ENCODE data around the gene XAB2. TPM values are rescaled to one million over a fixed set of nuclear protein-coding genes. Genes with fewer than 3 reads are reported as not detected.

Gene XAB2
- total RNA-seq, 1 experiment from 2014 or later = 48.0 TPM

DNA sequence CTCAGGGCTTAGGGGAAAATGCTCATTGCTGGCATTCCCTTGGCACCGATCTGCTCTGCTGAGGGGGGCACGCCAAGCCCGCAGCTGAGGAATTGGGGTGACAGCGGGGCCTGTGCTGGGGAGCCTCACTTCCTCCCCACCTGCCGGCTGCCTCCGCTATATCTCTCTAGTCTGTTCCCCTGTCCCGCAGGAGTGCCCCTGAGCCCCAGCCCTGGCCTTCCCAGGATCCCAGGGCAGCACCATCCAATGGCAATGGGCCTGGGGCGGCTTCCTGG lies 17.0 kb upstream of the XAB2 start:
- H3K4me3 Mint-ChIP-seq = no peak overlapping the region
- H3K79me1 ChIP-seq (ENCODE audit: insufficient read depth, low read depth, low read length, poor library complexity, severe bottlenecking) = no peaks in the 10 kb centered on the region
- no peaks in the 10 kb centered on the region for H3K4me1 ChIP-seq (ENCODE audit: insufficient read depth, low read length)
- H3K27me3 Mint-ChIP-seq (ENCODE audit: low read depth) = peaks cover 19% of the 10 kb centered on the region
- H3K23ac ChIP-seq (ENCODE audit: insufficient read length, low read depth, low read length) = no peak overlapping the region
- H3K4me1 Mint-ChIP-seq = peaks cover 0 to 8% of the 10 kb centered on the region in 2 experiments; a peak in 2 of 4 replicates
- no peak overlapping the region for H4K5ac ChIP-seq (ENCODE audit: insufficient read length, low read depth, low read length)
- H3K9ac ChIP-seq (ENCODE audit: extremely low read depth, insufficient read length, low read length) = no peak overlapping the region
- H2AFZ ChIP-seq (ENCODE audit: low read length) = no peak overlapping the region
- TF ChIP-seq, protein P1, sequence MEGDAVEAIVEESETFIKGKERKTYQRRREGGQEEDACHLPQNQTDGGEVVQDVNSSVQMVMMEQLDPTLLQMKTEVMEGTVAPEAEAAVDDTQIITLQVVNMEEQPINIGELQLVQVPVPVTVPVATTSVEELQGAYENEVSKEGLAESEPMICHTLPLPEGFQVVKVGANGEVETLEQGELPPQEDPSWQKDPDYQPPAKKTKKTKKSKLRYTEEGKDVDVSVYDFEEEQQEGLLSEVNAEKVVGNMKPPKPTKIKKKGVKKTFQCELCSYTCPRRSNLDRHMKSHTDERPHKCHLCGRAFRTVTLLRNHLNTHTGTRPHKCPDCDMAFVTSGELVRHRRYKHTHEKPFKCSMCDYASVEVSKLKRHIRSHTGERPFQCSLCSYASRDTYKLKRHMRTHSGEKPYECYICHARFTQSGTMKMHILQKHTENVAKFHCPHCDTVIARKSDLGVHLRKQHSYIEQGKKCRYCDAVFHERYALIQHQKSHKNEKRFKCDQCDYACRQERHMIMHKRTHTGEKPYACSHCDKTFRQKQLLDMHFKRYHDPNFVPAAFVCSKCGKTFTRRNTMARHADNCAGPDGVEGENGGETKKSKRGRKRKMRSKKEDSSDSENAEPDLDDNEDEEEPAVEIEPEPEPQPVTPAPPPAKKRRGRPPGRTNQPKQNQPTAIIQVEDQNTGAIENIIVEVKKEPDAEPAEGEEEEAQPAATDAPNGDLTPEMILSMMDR (conservative IDR thresholded peaks at IDR 0.05) = no peak
- H3T11ph ChIP-seq (ENCODE audit: low read length) = no peak overlapping the region
- H3K56ac ChIP-seq (ENCODE audit: insufficient read length, low read depth, low read length) = no peak overlapping the region
- no peak overlapping the region for H3K4me2 ChIP-seq (ENCODE audit: insufficient read depth, insufficient read length, low read length)
- no peaks in the 10 kb centered on the region for H3K23me2 ChIP-seq (ENCODE audit: insufficient read length, low read depth, low read length, poor library complexity, severe bottlenecking)
- no peak overlapping the region for H3K27ac Mint-ChIP-seq
- no peak overlapping the region for H4K8ac ChIP-seq (replicated peaks; ENCODE audit: insufficient read length, low read depth, low read length)
- no peak overlapping the region for H2BK20ac ChIP-seq (ENCODE audit: low read depth, low read length, poor library complexity, severe bottlenecking)
- H2BK12ac ChIP-seq (ENCODE audit: insufficient read length, low read depth, low read length) = no peak overlapping the region
- H3K9me3 Mint-ChIP-seq = no peaks in the 10 kb centered on the region; a peak in 1 of 5 replicates
- H4K91ac ChIP-seq (ENCODE audit: insufficient read length, low read depth, low read length) = no peak overlapping the region
- no peaks in the 10 kb centered on the region for H3K9me3 ChIP-seq (ENCODE audit: control insufficient read depth, low read depth, low read length)
- H2AK5ac ChIP-seq (ENCODE audit: insufficient read length, low read length) = no peak overlapping the region
- WGBS (ENCODE audit: extremely low coverage, insufficient read length, low lambda C conversion rate) = no CpG with 5 or more reads among the region's 8 CpGs
- H2BK15ac ChIP-seq (ENCODE audit: low read depth, low read length) = no peak overlapping the region
- no peaks in the 10 kb centered on the region for H3K27me3 ChIP-seq (ENCODE audit: insufficient read depth, low read length)
- no peak overlapping the region for H3K27ac ChIP-seq (ENCODE audit: insufficient read length, low read depth, low read length)
- H3K36me3 Mint-ChIP-seq (ENCODE audit: insufficient read depth in 1 of 3, low read depth in 3 of 3) = peaks cover 2 to 16% (median 7%) of the 10 kb centered on the region in 3 experiments; a peak in 4 of 7 replicates
- H2BK5ac ChIP-seq (ENCODE audit: insufficient read length, low read length) = no peak overlapping the region
- H2BK120ac ChIP-seq (ENCODE audit: low read depth, low read length, poor library complexity, severe bottlenecking) = no peak overlapping the region
- no peak overlapping the region for H3K14ac ChIP-seq (ENCODE audit: insufficient read depth, low read length)
- H4K20me1 ChIP-seq (ENCODE audit: control insufficient read depth, insufficient read depth, insufficient read length) = no peaks in the 10 kb centered on the region
- no peak for DNase-seq
- H3K79me2 ChIP-seq (ENCODE audit: insufficient read depth, low read length) = no peaks in the 10 kb centered on the region
- no peak overlapping the region for H3K18ac ChIP-seq (ENCODE audit: insufficient read length, low read depth, low read length)
- no peak overlapping the region for H3K4ac ChIP-seq (ENCODE audit: low read depth, low read length)

Measured in H9 (cell line).